HL-60 (cell line): ENCODE data around the gene ZFAND3.

Source experiments
- DNase-seq, 2 experiments: peaks; one replicate each; pipeline ENCODE4 v3.0.0-alpha.2; 2010 to 2020; ENCODE audit warnings: low read depth in 1 of 2, low spot score in 1 of 2
- H3K27ac ChIP-seq: fragments of 250-450 bp; sonication (Bioruptor Pico); replicated peaks from 2 replicates; pipeline ENCODE4 v1.5.1; 2020; ENCODE audit warnings: mild to moderate bottlenecking, moderate library complexity
- H3K27me3 ChIP-seq: fragments of 250-450 bp; sonication (Bioruptor Pico); 2 replicates; pipeline ENCODE4 v1.5.1; 2021; ENCODE audit warnings: mild to moderate bottlenecking, moderate library complexity; ENCODE audit not compliant: insufficient read depth, poor library complexity, severe bottlenecking
- H3K4me3 ChIP-seq: replicated peaks from 2 replicates; pipeline ENCODE4 v1.5.1; 2011; ENCODE audit warnings: mild to moderate bottlenecking, control low read depth, low read length; ENCODE audit not compliant: insufficient read depth
- GABPA ChIP-seq: IDR thresholded peaks from 2 replicates; pipeline ENCODE4 v1.6.1; 2012; ENCODE audit warnings: low read depth
- POLR2AphosphoS5 ChIP-seq: IDR thresholded peaks from 2 replicates; pipeline ENCODE4 v1.6.1; 2012; ENCODE audit warnings: low read depth
- SPI1 ChIP-seq: IDR thresholded peaks from 2 replicates; pipeline ENCODE4 v1.6.1; 2012; ENCODE audit warnings: low read depth, mild to moderate bottlenecking, borderline replicate concordance
- TF ChIP-seq, protein P1 (sequence below): IDR thresholded peaks from one replicate; pipeline ENCODE4 v1.5.1; 2011; ENCODE audit warnings: low read length, control low read depth, inconsistent platforms; ENCODE audit not compliant: insufficient read depth
- TF ChIP-seq, protein P2 (sequence below): IDR thresholded peaks from 2 replicates; pipeline ENCODE4 v1.6.1; 2012; ENCODE audit warnings: low read depth; ENCODE audit not compliant: insufficient replicate concordance

Gene ZFAND3

DNA sequence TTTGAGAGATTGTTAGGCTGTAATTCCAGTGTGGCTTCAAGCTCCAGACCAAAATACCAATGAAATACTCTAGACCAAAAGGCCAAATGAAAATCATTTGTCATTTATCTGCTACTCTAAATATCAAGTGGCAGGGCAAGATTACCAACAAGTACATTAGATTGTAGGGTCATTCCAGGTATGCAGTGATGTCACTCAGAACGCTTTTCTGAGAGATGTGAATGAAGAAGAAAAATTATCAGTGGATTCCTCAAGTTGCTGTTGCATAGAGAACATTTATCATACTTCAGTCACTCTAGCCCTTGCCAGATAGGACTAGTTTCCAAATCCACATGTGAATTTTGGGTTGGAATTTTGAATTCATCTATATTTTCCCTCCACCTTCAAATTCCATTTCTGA is 65.0 kb downstream of the ZFAND3 start:
- no peak overlapping the region for H3K27ac ChIP-seq
- DNase-seq: no peak
- no peak overlapping the region for H3K4me3 ChIP-seq
- no peak for TF ChIP-seq SPI1
- no peak for TF ChIP-seq POLR2AphosphoS5
- TF ChIP-seq, protein P1, sequence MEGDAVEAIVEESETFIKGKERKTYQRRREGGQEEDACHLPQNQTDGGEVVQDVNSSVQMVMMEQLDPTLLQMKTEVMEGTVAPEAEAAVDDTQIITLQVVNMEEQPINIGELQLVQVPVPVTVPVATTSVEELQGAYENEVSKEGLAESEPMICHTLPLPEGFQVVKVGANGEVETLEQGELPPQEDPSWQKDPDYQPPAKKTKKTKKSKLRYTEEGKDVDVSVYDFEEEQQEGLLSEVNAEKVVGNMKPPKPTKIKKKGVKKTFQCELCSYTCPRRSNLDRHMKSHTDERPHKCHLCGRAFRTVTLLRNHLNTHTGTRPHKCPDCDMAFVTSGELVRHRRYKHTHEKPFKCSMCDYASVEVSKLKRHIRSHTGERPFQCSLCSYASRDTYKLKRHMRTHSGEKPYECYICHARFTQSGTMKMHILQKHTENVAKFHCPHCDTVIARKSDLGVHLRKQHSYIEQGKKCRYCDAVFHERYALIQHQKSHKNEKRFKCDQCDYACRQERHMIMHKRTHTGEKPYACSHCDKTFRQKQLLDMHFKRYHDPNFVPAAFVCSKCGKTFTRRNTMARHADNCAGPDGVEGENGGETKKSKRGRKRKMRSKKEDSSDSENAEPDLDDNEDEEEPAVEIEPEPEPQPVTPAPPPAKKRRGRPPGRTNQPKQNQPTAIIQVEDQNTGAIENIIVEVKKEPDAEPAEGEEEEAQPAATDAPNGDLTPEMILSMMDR: no peak
- TF ChIP-seq, protein P2, sequence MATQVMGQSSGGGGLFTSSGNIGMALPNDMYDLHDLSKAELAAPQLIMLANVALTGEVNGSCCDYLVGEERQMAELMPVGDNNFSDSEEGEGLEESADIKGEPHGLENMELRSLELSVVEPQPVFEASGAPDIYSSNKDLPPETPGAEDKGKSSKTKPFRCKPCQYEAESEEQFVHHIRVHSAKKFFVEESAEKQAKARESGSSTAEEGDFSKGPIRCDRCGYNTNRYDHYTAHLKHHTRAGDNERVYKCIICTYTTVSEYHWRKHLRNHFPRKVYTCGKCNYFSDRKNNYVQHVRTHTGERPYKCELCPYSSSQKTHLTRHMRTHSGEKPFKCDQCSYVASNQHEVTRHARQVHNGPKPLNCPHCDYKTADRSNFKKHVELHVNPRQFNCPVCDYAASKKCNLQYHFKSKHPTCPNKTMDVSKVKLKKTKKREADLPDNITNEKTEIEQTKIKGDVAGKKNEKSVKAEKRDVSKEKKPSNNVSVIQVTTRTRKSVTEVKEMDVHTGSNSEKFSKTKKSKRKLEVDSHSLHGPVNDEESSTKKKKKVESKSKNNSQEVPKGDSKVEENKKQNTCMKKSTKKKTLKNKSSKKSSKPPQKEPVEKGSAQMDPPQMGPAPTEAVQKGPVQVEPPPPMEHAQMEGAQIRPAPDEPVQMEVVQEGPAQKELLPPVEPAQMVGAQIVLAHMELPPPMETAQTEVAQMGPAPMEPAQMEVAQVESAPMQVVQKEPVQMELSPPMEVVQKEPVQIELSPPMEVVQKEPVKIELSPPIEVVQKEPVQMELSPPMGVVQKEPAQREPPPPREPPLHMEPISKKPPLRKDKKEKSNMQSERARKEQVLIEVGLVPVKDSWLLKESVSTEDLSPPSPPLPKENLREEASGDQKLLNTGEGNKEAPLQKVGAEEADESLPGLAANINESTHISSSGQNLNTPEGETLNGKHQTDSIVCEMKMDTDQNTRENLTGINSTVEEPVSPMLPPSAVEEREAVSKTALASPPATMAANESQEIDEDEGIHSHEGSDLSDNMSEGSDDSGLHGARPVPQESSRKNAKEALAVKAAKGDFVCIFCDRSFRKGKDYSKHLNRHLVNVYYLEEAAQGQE: no peak
- no peak for TF ChIP-seq GABPA
- no peaks in the 10 kb centered on the region for H3K27me3 ChIP-seq

DNA sequence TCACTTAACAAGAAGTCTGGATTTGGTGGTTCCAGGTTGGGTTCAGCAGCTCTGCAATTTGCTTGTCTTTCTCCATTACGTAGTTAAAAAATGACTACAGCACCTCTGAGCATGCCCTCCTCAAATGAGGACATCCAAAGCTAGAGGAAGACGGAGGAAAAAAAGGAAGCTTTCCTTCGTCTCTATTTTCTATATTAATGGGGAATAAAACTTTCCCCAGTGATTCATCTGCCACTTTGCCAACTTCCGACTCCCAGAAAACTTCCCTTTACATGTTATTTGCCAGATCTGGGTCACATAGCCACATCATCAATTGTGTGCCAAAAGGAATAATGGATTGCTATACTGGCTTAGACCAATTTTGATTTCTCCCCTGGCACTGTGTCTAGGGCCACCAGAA is 69.5 kb downstream of the ZFAND3 start:
- no peak overlapping the region for H3K27ac ChIP-seq
- H3K27me3 ChIP-seq: no peaks in the 10 kb centered on the region

DNA sequence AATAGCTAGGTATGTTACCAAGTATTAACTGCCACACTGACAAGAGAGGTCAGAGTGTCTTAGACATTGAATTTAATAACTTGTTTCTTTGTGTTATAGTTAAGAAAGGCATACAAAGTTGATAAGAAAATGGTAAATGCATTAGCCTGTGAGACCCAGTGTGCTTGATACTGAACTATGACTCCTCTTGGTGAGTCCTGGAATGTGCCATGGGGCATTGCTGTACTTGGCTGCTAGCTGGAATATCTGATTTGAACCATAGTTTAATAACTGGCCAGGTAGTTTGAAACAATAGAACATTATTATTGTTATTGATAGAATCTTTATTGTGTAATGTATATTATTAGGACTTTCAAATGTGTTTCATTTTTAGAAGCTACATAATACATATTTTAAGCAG is 70.0 kb downstream of the ZFAND3 start:
- DNase-seq: no peak
- H3K27me3 ChIP-seq: no peaks in the 10 kb centered on the region
- H3K27ac ChIP-seq: no peak overlapping the region
- H3K4me3 ChIP-seq: no peak overlapping the region
- TF ChIP-seq, protein P2: no peak
- TF ChIP-seq POLR2AphosphoS5 (no peak), GABPA (no peak), SPI1 (no peak)
- TF ChIP-seq, protein P1: no peak

More for the DNA sequence above, 69.5 kb downstream of the ZFAND3 start:
- DNase-seq: no peak
- H3K4me3 ChIP-seq: no peak overlapping the region
- TF ChIP-seq, protein P2: no peak
- TF ChIP-seq POLR2AphosphoS5 (no peak), SPI1 (no peak), GABPA (no peak)
- TF ChIP-seq, protein P1: no peak
